NB4 (cell line): ENCODE results near the gene GPR137B.

Experiments
- MYC ChIP-seq: IDR thresholded peaks from 2 replicates; pipeline ENCODE4 v1.6.1; 2011; ENCODE audit warnings: low read depth, low read length
- POLR2A ChIP-seq: IDR thresholded peaks from 2 replicates; pipeline ENCODE4 v1.6.1; 2011; ENCODE audit warnings: mild to moderate bottlenecking; ENCODE audit not compliant: insufficient read length; ENCODE audit errors: extremely low read depth
- TF ChIP-seq, protein P1 (sequence below): IDR thresholded peaks from one replicate; pipeline ENCODE4 v1.5.1; 2012; ENCODE audit warnings: low read depth, low read length

DNA sequence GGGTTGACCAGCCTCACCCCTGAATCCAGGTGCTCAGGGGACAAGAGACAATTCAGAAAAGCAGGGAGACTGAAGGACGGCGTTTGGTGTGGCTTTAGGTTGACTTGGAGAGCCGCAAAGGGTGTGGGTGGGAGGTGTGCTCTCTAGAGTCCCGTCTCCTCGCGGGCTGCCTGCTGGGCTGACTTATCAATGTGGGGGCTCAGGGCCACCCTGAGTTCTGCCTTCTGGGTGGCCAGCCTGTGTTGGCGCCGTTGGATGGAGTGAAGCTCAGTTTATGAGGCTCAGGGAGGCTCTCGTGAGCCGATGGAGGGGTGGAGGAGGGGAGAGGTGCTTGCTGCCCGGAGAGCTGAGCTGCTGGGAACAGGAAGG, 13.0 kb downstream of the GPR137B start:
- TF ChIP-seq POLR2A (no peak), MYC (no peak)
- TF ChIP-seq, protein P1, sequence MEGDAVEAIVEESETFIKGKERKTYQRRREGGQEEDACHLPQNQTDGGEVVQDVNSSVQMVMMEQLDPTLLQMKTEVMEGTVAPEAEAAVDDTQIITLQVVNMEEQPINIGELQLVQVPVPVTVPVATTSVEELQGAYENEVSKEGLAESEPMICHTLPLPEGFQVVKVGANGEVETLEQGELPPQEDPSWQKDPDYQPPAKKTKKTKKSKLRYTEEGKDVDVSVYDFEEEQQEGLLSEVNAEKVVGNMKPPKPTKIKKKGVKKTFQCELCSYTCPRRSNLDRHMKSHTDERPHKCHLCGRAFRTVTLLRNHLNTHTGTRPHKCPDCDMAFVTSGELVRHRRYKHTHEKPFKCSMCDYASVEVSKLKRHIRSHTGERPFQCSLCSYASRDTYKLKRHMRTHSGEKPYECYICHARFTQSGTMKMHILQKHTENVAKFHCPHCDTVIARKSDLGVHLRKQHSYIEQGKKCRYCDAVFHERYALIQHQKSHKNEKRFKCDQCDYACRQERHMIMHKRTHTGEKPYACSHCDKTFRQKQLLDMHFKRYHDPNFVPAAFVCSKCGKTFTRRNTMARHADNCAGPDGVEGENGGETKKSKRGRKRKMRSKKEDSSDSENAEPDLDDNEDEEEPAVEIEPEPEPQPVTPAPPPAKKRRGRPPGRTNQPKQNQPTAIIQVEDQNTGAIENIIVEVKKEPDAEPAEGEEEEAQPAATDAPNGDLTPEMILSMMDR, result no peak
